GM21528 (cell line): ENCODE measurements around the gene FNTB.
A peak's percentile ranks its signal among the peaks of the same experiment; 100 is the strongest.

Experiments
- ATAC-seq: cut with Tn5 transposase; IDR thresholded peaks from one replicate; pipeline ENCODE4 v1.9.1; 2021; ENCODE audit warnings: mild to moderate bottlenecking, moderate library complexity; ENCODE audit not compliant: unreplicated experiment, low FRiP score

FNTB gene

GRCh38 chr14:65042731-65043372 lies 56.2 kb downstream of the FNTB start:
- ATAC-seq = peak; percentile 58

GRCh38 chr14:65043893-65044595 lies 57.3 kb downstream of the FNTB start:
- ATAC-seq = no peak

- ATAC-seq = no peak
Observed at GRCh38 chr14:65044596-65044959, 57.9 kb downstream of the FNTB start.

- ATAC-seq = no peak
Observed at GRCh38 chr14:65045006-65045405, 58.3 kb downstream of the FNTB start.

GRCh38 chr14:65045709-65046108 lies 59.0 kb downstream of the FNTB start:
- no peak for ATAC-seq

GRCh38 chr14:65052832-65053231 lies 66.1 kb downstream of the FNTB start:
- no peak for ATAC-seq

- no peak for ATAC-seq
Observed at GRCh38 chr14:65053466-65053865, 66.8 kb downstream of the FNTB start.

GRCh38 chr14:65054471-65055085 lies 67.9 kb downstream of the FNTB start:
- no peak for ATAC-seq

- no peak for ATAC-seq
Observed at GRCh38 chr14:65057695-65058094, 71.0 kb downstream of the FNTB start.

GRCh38 chr14:65062096-65063075 lies 75.7 kb downstream of the FNTB start:
- no peak for ATAC-seq

GRCh38 chr14:65065719-65066118 lies 79.0 kb downstream of the FNTB start:
- ATAC-seq = no peak

- ATAC-seq = no peak
Observed at GRCh38 chr14:65069874-65070413, 83.2 kb downstream of the FNTB start.

GRCh38 chr14:65070471-65070976 lies 83.8 kb downstream of the FNTB start:
- no peak for ATAC-seq

GRCh38 chr14:65071544-65071943 lies 84.8 kb downstream of the FNTB start:
- ATAC-seq = no peak

- no peak for ATAC-seq
Observed at GRCh38 chr14:65072256-65072655, 85.6 kb downstream of the FNTB start.

- ATAC-seq = no peak
Observed at GRCh38 chr14:65072937-65073336, 86.2 kb downstream of the FNTB start.

GRCh38 chr14:65073605-65074201 lies 87.0 kb downstream of the FNTB start:
- no peak for ATAC-seq

GRCh38 chr14:65074449-65075150 lies 87.9 kb downstream of the FNTB start:
- no peak for ATAC-seq

GRCh38 chr14:65075628-65076325 lies 89.1 kb downstream of the FNTB start:
- no peak for ATAC-seq
